MCF 10A (cell line): Measurements from ENCODE around the gene FAM200C. TPM values are rescaled to one million over a fixed set of nuclear protein-coding genes. Genes with fewer than 3 reads are reported as not detected.

Experiments used
- BruUV-seq: library from RNA; stranded (reverse); fragments of 400-500 nt; replicated peaks from 2 replicates; lab custom pipeline; 2021; lab: Mats Ljungman, UMichigan
- CTCF ChIA-PET: fragments of 300-600 bp; sonication (Branson Sonifier 250); formaldehyde crosslinking; extraction: SDS; loops from one replicate; lab custom pipeline; 2021; ENCODE audit warnings: antibody characterized with exemption, inconsistent platforms; lab: Yijun Ruan, JAX
- POLR2A ChIA-PET: fragments of 300-600, 350-650 bp; sonication (Branson Sonifier 250); formaldehyde crosslinking; extraction: SDS; loops from one replicate; lab custom pipeline; 2020; ENCODE audit warnings: antibody characterized with exemption, inconsistent platforms; lab: Yijun Ruan, JAX
- DNase-seq: peaks from one replicate; pipeline ENCODE4 v3.0.0-alpha.2; 2018; ENCODE audit not compliant: unreplicated experiment
- H3K27ac Mint-ChIP-seq: one replicate; pipeline ENCODE4 v1.8.0; 2022; ENCODE audit warnings: mild to moderate bottlenecking, low read depth, mixed read lengths; ENCODE audit not compliant: unreplicated experiment
- H3K27me3 Mint-ChIP-seq: one replicate; pipeline ENCODE4 v1.8.0; 2022; ENCODE audit warnings: mixed read lengths; ENCODE audit not compliant: insufficient read depth, unreplicated experiment
- H3K36me3 Mint-ChIP-seq: one replicate; pipeline ENCODE4 v1.8.0; 2022; ENCODE audit warnings: mild to moderate bottlenecking, moderate library complexity, mixed read lengths; ENCODE audit not compliant: insufficient read depth, unreplicated experiment
- H3K4me1 Mint-ChIP-seq: one replicate; pipeline ENCODE4 v1.8.0; 2022; ENCODE audit warnings: mixed read lengths; ENCODE audit not compliant: insufficient read depth, unreplicated experiment
- H3K4me3 Mint-ChIP-seq: one replicate; pipeline ENCODE4 v1.8.0; 2022; ENCODE audit warnings: mild to moderate bottlenecking, moderate library complexity, mixed read lengths; ENCODE audit not compliant: unreplicated experiment
- H3K9me3 Mint-ChIP-seq: one replicate; pipeline ENCODE4 v1.8.0; 2022; ENCODE audit warnings: mixed read lengths; ENCODE audit not compliant: unreplicated experiment
- CTCF ChIP-seq: fragments of 200-600 bp; IDR thresholded peaks from one replicate; pipeline ENCODE4 v1.8.0; 2022; ENCODE audit warnings: antibody characterized with exemption, mild to moderate bottlenecking; ENCODE audit not compliant: unreplicated experiment
- intact Hi-C: fragments of 100-400 bp; cut with micrococcal nuclease; formaldehyde crosslinking; loops from 2 replicates; pipeline ENCODE4 v1.14.1; 2022
- total RNA-seq: library from RNA; stranded (reverse); gene quantifications from 2 replicates; pipeline ENCODE4 v1.2.3, GENCODE V29; 2022

FAM200C gene
- total RNA-seq, 1 experiment from 2014 or later: 2.2 TPM

GRCh38 chr5:160397492-160397891, 2.4 kb downstream of the FAM200C start:
- no TSS peak for BruUV-seq
- CTCF ChIA-PET: interaction anchor here (1.3 to 3.7 kb wide), 3 partner anchors 27 to 376 kb away, joined by 3 to 15 read pairs (median 6); no protein-coding TSS in a partner anchor
- Mint-ChIP-seq H3K27me3 (no peaks in the 10 kb centered on the region), H3K27ac (no peak overlapping the region), H3K4me1 (peaks cover 14% of the 10 kb centered on the region), H3K9me3 (no peaks in the 10 kb centered on the region), H3K4me3 (no peak overlapping the region), H3K36me3 (peaks cover 23% of the 10 kb centered on the region)
- TF ChIP-seq CTCF: no peak
- POLR2A ChIA-PET: interaction anchor here (0.6 to 13.8 kb wide), 2 partner anchors 22 to 274 kb away, joined by 3 to 272 read pairs; partner anchors contain the start of genes PTTG1 and SLU7
- intact Hi-C loops: no loop called here
- no peak for DNase-seq

GRCh38 chr5:160395111-160395510, 4.7 kb downstream of the FAM200C start:
- Mint-ChIP-seq H3K36me3 (peaks cover 5% of the 10 kb centered on the region), H3K4me3 (no peak overlapping the region), H3K27ac (no peak overlapping the region), H3K9me3 (no peaks in the 10 kb centered on the region), H3K27me3 (no peaks in the 10 kb centered on the region), H3K4me1 (peaks cover 8% of the 10 kb centered on the region)
- no TSS peak for BruUV-seq
- ChIA-PET POLR2A (interaction anchor here (0.6 to 13.8 kb wide), 3 partner anchors 8 to 25 kb away, joined by 3 to 272 read pairs (median 3); partner anchors contain the start of genes PTTG1 and SLU7), CTCF (interaction anchor here (0.6 to 7.4 kb wide), 5 partner anchors 18 to 468 kb away, joined by 3 to 162 read pairs (median 3); no protein-coding TSS in a partner anchor)
- DNase-seq: no peak
- intact Hi-C loops: no loop called here
- no peak for TF ChIP-seq CTCF

- ChIA-PET POLR2A (interaction anchor here (0.6 to 4.0 kb wide), 10 partner anchors 9 to 1096 kb away, joined by 3 to 20 read pairs (median 3); partner anchors contain the start of genes C1QTNF2, FAM200C and SLU7), CTCF (interaction anchor here (0.6 to 7.4 kb wide), 43 partner anchors 9 to 1105 kb away, joined by 3 to 162 read pairs (median 4); partner anchors contain the start of genes FAM200C, SLU7 and TTC1)
- Mint-ChIP-seq H3K9me3 (peaks cover 16% of the 10 kb centered on the region), H3K4me1 (no peaks in the 10 kb centered on the region), H3K4me3 (no peak overlapping the region), H3K27ac (no peak overlapping the region), H3K27me3 (no peaks in the 10 kb centered on the region), H3K36me3 (no peaks in the 10 kb centered on the region)
- peak; percentile 64 for TF ChIP-seq CTCF
- DNase-seq: peak; percentile 47
- intact Hi-C loops: loop anchor here (1.0 kb wide), 4 partner anchors 46 to 369 kb away; no protein-coding TSS in a partner anchor
- BruUV-seq: no TSS peak
Observed at GRCh38 chr5:160390787-160391696, 8.8 kb downstream of the FAM200C start.

GRCh38 chr5:160387445-160387844, 12.4 kb downstream of the FAM200C start:
- Mint-ChIP-seq H3K27me3 (no peaks in the 10 kb centered on the region), H3K27ac (no peak overlapping the region), H3K36me3 (no peaks in the 10 kb centered on the region), H3K4me3 (no peak overlapping the region), H3K9me3 (peaks cover 16% of the 10 kb centered on the region), H3K4me1 (no peaks in the 10 kb centered on the region)
- BruUV-seq: no TSS peak
- CTCF ChIA-PET: interaction anchor here (0.7 to 2.0 kb wide), 3 partner anchors 366 to 831 kb away, joined by 3 to 6 read pairs (median 5); no protein-coding TSS in a partner anchor
- no peak for DNase-seq
- no peak for TF ChIP-seq CTCF
- POLR2A ChIA-PET: interaction anchor here (0.6 to 0.7 kb wide), 3 partner anchors 30 to 365 kb away, joined by 3 to 4 read pairs (median 3); no protein-coding TSS in a partner anchor
- intact Hi-C loops: no loop called here
